Measurements from ENCODE around the gene CDC14B. TPM values are rescaled to one million over a fixed set of nuclear protein-coding genes. Genes with fewer than 3 reads are reported as not detected.

Gene CDC14B
- total and polyA plus RNA-seq, 2 of the 4 experiments (the other 2 are of a cell fraction): 9.7 to 26.3 TPM

DNA sequence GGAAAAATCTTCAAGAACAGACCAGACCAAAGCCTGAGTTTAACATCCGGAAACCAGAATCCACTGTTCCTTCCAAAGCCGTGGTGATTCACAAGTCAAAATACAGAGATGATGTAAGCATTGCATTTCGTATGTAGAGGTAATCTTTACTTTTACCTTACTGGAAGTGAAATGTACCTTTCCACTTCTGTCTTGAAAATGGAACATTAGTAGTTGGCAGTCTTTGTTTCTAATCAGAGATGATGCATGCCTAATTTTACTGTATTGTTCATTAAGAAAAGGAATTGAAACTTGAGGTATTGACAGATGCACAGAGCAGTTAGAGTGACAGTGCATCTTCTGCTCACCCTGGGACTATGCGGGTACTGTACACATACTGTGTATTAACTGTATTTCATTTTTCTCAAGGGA, 135.1 kb downstream of the CDC14B start:
- Histone ChIP-seq H4K20me1 (ENCODE audit: insufficient read depth, low read length) (peaks cover 4% of the 10 kb centered on the region; the same call in 1 of the 2 replicates), H4K8ac (ENCODE audit: low read depth in 2 of 2, low read length in 2 of 2) (no peak overlapping the region), H4K91ac (ENCODE audit: insufficient read depth, low read depth, low read length) (no peak overlapping the region), H3K9me1 (ENCODE audit: insufficient read depth, low read length) (peaks cover 10% of the 10 kb centered on the region; the same call in 1 of the 2 replicates), H2BK120ac (ENCODE audit: low read depth, low read length) (no peak overlapping the region), H2AK5ac (ENCODE audit: low read depth, low read length) (no peak overlapping the region), H2AK9ac (replicated peaks; ENCODE audit: low read depth, low read length, poor library complexity) (no peak overlapping the region), H3K18ac (ENCODE audit: low read depth, low read length) (no peak overlapping the region), H3K9me3 (ENCODE audit: control insufficient read depth, insufficient read depth, low read length) (no peaks in the 10 kb centered on the region), H3K4me1 (ENCODE audit: control insufficient read depth, insufficient read depth, low read length) (peaks cover 9% of the 10 kb centered on the region), H3K14ac (replicated peaks; ENCODE audit: low read depth, low read length) (no peak overlapping the region), H2AFZ (replicated peaks; ENCODE audit: low read length, poor library complexity) (no peak overlapping the region), H3K56ac (ENCODE audit: extremely low read depth, insufficient read depth, low read length) (no peak overlapping the region), H3K27me3 (ENCODE audit: control insufficient read depth, insufficient read depth, low read length) (no peaks in the 10 kb centered on the region), H4K5ac (ENCODE audit: low read depth, low read length) (no peak overlapping the region), H3K23ac (ENCODE audit: low read depth, low read length) (no peak overlapping the region), H3K36me3 (ENCODE audit: control insufficient read depth, insufficient read depth, low read length) (peaks cover 20% of the 10 kb centered on the region), H2BK20ac (ENCODE audit: low read depth, low read length) (no peak overlapping the region), H3K4me3 (ENCODE audit: insufficient read depth, low read depth, low read length) (no peak overlapping the region), H3K9ac (ENCODE audit: low read depth, low read length) (no peak overlapping the region), H3K79me1 (ENCODE audit: low read depth in 1 of 2, low read length in 2 of 2) (peaks cover 2 to 19% of the 10 kb centered on the region in 2 experiments; a peak in 3 of 4 replicates), H2BK5ac (ENCODE audit: low read depth, low read length, poor library complexity, severe bottlenecking) (no peak overlapping the region), H2BK15ac (ENCODE audit: low read depth, low read length) (no peak overlapping the region), H3K4me2 (ENCODE audit: low read depth, low read length) (no peak overlapping the region), H3K27ac (ENCODE audit: insufficient read depth, low read length) (no peak overlapping the region), H3K4ac (ENCODE audit: low read depth, low read length) (no peak overlapping the region)
- DNase-seq (no peak), ATAC-seq (ENCODE audit: low read depth) (no peak)
- ChIA-PET CTCF (no interaction called here), POLR2A (ENCODE audit: unreplicated experiment) (no interaction called here)
- in situ Hi-C loops (cut with MboI; ENCODE audit: low sequenced_read_pairs): no loop called here
- no peak for TF ChIP-seq NFE2L2 (IDR thresholded peaks at IDR 0.05; ENCODE audit: low read depth, low read length)
- TF ChIP-seq SMC3 (IDR thresholded peaks at IDR 0.05; ENCODE audit: low read depth, low read length): no peak
- TF ChIP-seq MAFK (IDR thresholded peaks at IDR 0.05; ENCODE audit: low read depth, low read length): no peak
- no peak for TF ChIP-seq CHD1 (IDR thresholded peaks at IDR 0.05; ENCODE audit: low read depth, low read length)
- TF ChIP-seq MXI1 (IDR thresholded peaks at IDR 0.05; ENCODE audit: borderline replicate concordance, low read depth, low read length): no peak
- no peak for TF ChIP-seq BHLHE40 (IDR thresholded peaks at IDR 0.05; ENCODE audit: low read depth, low read length)
- TF ChIP-seq RAD21 (IDR thresholded peaks at IDR 0.05; ENCODE audit: low read length): no peak
- TF ChIP-seq, protein P1, sequence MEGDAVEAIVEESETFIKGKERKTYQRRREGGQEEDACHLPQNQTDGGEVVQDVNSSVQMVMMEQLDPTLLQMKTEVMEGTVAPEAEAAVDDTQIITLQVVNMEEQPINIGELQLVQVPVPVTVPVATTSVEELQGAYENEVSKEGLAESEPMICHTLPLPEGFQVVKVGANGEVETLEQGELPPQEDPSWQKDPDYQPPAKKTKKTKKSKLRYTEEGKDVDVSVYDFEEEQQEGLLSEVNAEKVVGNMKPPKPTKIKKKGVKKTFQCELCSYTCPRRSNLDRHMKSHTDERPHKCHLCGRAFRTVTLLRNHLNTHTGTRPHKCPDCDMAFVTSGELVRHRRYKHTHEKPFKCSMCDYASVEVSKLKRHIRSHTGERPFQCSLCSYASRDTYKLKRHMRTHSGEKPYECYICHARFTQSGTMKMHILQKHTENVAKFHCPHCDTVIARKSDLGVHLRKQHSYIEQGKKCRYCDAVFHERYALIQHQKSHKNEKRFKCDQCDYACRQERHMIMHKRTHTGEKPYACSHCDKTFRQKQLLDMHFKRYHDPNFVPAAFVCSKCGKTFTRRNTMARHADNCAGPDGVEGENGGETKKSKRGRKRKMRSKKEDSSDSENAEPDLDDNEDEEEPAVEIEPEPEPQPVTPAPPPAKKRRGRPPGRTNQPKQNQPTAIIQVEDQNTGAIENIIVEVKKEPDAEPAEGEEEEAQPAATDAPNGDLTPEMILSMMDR (conservative IDR thresholded peaks at IDR 0.05; ENCODE audit: low read depth, low read length): no peak
- TF ChIP-seq RCOR1 (IDR thresholded peaks at IDR 0.05; ENCODE audit: insufficient replicate concordance, low read length): no peak
- no peak for TF ChIP-seq POLR2A (IDR thresholded peaks at IDR 0.05; ENCODE audit: low read depth, low read length)
- TF ChIP-seq FOS (IDR thresholded peaks at IDR 0.05; ENCODE audit: low read depth, low read length): no peak
- TF ChIP-seq, protein P2, sequence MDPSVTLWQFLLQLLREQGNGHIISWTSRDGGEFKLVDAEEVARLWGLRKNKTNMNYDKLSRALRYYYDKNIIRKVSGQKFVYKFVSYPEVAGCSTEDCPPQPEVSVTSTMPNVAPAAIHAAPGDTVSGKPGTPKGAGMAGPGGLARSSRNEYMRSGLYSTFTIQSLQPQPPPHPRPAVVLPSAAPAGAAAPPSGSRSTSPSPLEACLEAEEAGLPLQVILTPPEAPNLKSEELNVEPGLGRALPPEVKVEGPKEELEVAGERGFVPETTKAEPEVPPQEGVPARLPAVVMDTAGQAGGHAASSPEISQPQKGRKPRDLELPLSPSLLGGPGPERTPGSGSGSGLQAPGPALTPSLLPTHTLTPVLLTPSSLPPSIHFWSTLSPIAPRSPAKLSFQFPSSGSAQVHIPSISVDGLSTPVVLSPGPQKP (IDR thresholded peaks at IDR 0.05; ENCODE audit: borderline replicate concordance, low read depth, low read length): no peak
- TF ChIP-seq MAZ (IDR thresholded peaks at IDR 0.05; ENCODE audit: borderline replicate concordance, low read depth, low read length): no peak
- TF ChIP-seq RFX5 (IDR thresholded peaks at IDR 0.05; ENCODE audit: low read depth, low read length): no peak
- TF ChIP-seq, protein P3, sequence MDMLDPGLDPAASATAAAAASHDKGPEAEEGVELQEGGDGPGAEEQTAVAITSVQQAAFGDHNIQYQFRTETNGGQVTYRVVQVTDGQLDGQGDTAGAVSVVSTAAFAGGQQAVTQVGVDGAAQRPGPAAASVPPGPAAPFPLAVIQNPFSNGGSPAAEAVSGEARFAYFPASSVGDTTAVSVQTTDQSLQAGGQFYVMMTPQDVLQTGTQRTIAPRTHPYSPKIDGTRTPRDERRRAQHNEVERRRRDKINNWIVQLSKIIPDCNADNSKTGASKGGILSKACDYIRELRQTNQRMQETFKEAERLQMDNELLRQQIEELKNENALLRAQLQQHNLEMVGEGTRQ (IDR thresholded peaks at IDR 0.05; ENCODE audit: low read depth, low read length): no peak
- TF ChIP-seq CEBPB (IDR thresholded peaks at IDR 0.05; ENCODE audit: low read depth, low read length): no peak
- intact Hi-C loops (cut with micrococcal nuclease): no loop called here
- dilution Hi-C loops (cut with HindIII; ENCODE audit: low sequenced_read_pairs, unreplicated experiment): no loop called here
- no CpG with 5 or more reads among the region's 4 CpGs for WGBS, 2 experiments (ENCODE audit: extremely low coverage in 2 of 2, insufficient read length in 1 of 2)
- BruUV-seq (replicated peaks): no TSS peak

All from IMR-90 (cell line).